HepG2 (cell line): ENCODE results near the gene SLC2A2. TPM values are rescaled to one million over a fixed set of nuclear protein-coding genes. Genes with fewer than 3 reads are reported as not detected.

Source experiments
- ATAC-seq: fragments of 200-7000 bp; cut with Tn5 transposase; 3 replicates; pipeline ENCODE4 v1.9.1; 2020; ENCODE audit warnings: mild to moderate bottlenecking, moderate library complexity
- BruUV-seq: library from RNA; stranded (reverse); fragments of 400-500 nt; replicated peaks from 2 replicates; lab custom pipeline; 2021; lab: Mats Ljungman, UMichigan
- CTCF ChIA-PET: fragments of 300-600 bp; formaldehyde crosslinking; extraction: SDS; loops from one replicate; lab custom pipeline; 2021; ENCODE audit warnings: low total read pairs, inconsistent platforms, low intra/inter-chr PET ratio; lab: Yijun Ruan, JAX
- POLR2A ChIA-PET: fragments of 350-600 bp; sonication (Branson Sonifier 250); formaldehyde crosslinking; loops from one replicate; lab custom pipeline; 2020; ENCODE audit warnings: antibody characterized with exemption, inconsistent platforms; lab: Yijun Ruan, JAX
- DNase-seq: peaks from one replicate; pipeline ENCODE4 v3.0.0-alpha.2; 2015; ENCODE audit warnings: low spot score
- FAIRE-seq: peaks from 3 replicates; lab custom pipeline; 2011; peaks lifted over from hg19 to GRCh38; lab: Jason Lieb, UNC
- H2AFZ ChIP-seq: one replicate; pipeline ENCODE4 v1.6.1; 2011; ENCODE audit warnings: low read length, inconsistent platforms
- H3K27ac ChIP-seq: fragments of 300-600 bp; 3 replicates; pipeline ENCODE4 v1.8.0; 2011; ENCODE audit warnings: mixed run types, mild to moderate bottlenecking, mixed read lengths, low read length, inconsistent platforms; ENCODE audit not compliant: insufficient read depth; ENCODE audit errors: extremely low read length
- H3K27me3 ChIP-seq, 2 experiments: fragments of 200-600 bp in 1 of 2; 2 replicates in 1 of 2; 3 replicates in 1 of 2; pipeline versions ENCODE4 v1.6.0 to v1.8.0; 2011; ENCODE audit warnings: low read length in 2 of 2, mild to moderate bottlenecking in 2 of 2, moderate library complexity in 2 of 2, inconsistent platforms in 1 of 2; ENCODE audit not compliant: insufficient read depth in 2 of 2, control insufficient read depth in 1 of 2
- H3K36me3 ChIP-seq, 2 experiments: fragments of 200-600 bp in 1 of 2; replicated peaks in 1 of 2; 2 replicates in 1 of 2; 3 replicates in 1 of 2; pipeline versions ENCODE4 v1.5.1 to v1.8.0; 2011; ENCODE audit warnings: low read length in 2 of 2, inconsistent platforms in 1 of 2; ENCODE audit not compliant: insufficient read depth in 2 of 2, control insufficient read depth in 1 of 2
- H3K4me1 ChIP-seq: 2 replicates; pipeline ENCODE4 v1.5.1; 2012; ENCODE audit warnings: low read length, inconsistent platforms; ENCODE audit not compliant: insufficient read depth
- H3K4me2 ChIP-seq: 2 replicates; pipeline ENCODE4 v1.6.0; 2011; ENCODE audit warnings: low read depth, low read length, inconsistent platforms
- H3K4me3 ChIP-seq, 3 experiments: fragments of 200-600 bp in 1 of 3; sonication (generic), shearing (Covaris generic) in 1 of 3; replicated peaks in 1 of 3; 2 replicates each; pipeline ENCODE4 v1.5.1; 2011 to 2016; ENCODE audit warnings: low read length in 3 of 3, inconsistent platforms in 2 of 3, low read depth in 2 of 3, mild to moderate bottlenecking in 2 of 3, control low read depth in 1 of 3, mixed read lengths in 1 of 3; ENCODE audit not compliant: insufficient read depth in 1 of 3
- H3K79me2 ChIP-seq: one replicate; pipeline ENCODE4 v1.6.1; 2011; ENCODE audit warnings: low read length, inconsistent platforms; ENCODE audit not compliant: insufficient read depth
- H3K9ac ChIP-seq: 2 replicates; pipeline ENCODE4 v1.6.0; 2011; ENCODE audit warnings: mild to moderate bottlenecking, low read depth, low read length, inconsistent platforms; ENCODE audit not compliant: insufficient read depth
- H3K9me3 ChIP-seq: 2 replicates; pipeline ENCODE4 v1.5.1; 2012; ENCODE audit warnings: mild to moderate bottlenecking, low read length
- H4K20me1 ChIP-seq: 2 replicates; pipeline ENCODE4 v1.6.0; 2011; ENCODE audit warnings: inconsistent platforms, mild to moderate bottlenecking, low read length, moderate library complexity; ENCODE audit not compliant: insufficient read depth
- AHDC1 ChIP-seq: sonication (generic); formaldehyde crosslinking; IDR thresholded peaks from 2 replicates; pipeline ENCODE4 v1.5.1; 2020; ENCODE audit warnings: mild to moderate bottlenecking, missing genetic modification reagents, borderline replicate concordance
- CC2D1A ChIP-seq: sonication (generic); formaldehyde crosslinking; IDR thresholded peaks from 2 replicates; pipeline ENCODE4 v1.8.1; 2023; ENCODE audit warnings: mild to moderate bottlenecking, missing genetic modification reagents
- CCAR2 ChIP-seq: fragments of 200-400 bp; formaldehyde crosslinking; optimal IDR thresholded peaks from 2 replicates; pipeline ENCODE3; 2018; ENCODE audit warnings: low read depth, mild to moderate bottlenecking, low read length, moderate library complexity
- HOXD1 ChIP-seq: sonication (generic); formaldehyde crosslinking; IDR thresholded peaks from 2 replicates; pipeline ENCODE4 v1.5.0; 2020; ENCODE audit warnings: missing genetic modification reagents
- ISL2 ChIP-seq: sonication (generic); formaldehyde crosslinking; IDR thresholded peaks from 2 replicates; pipeline ENCODE4 v1.5.0; 2020; ENCODE audit warnings: missing genetic modification reagents
- MAFG ChIP-seq: sonication (generic); formaldehyde crosslinking; IDR thresholded peaks from 2 replicates; pipeline ENCODE4 v1.5.1; 2020; ENCODE audit warnings: mild to moderate bottlenecking, missing genetic modification reagents
- MAFK ChIP-seq, 2 experiments: IDR thresholded peaks in 1 of 2; conservative IDR thresholded peaks in 1 of 2; 2 replicates each; pipeline ENCODE4 v1.6.1; 2011; ENCODE audit warnings: improper control_type of control experiment in 2 of 2, low read length in 2 of 2
- MBD4 ChIP-seq: IDR thresholded peaks from 2 replicates; pipeline ENCODE4 v1.6.1; 2012; ENCODE audit warnings: low read length, inconsistent platforms, borderline replicate concordance
- NR2C2 ChIP-seq: sonication (generic); formaldehyde crosslinking; IDR thresholded peaks from 2 replicates; pipeline ENCODE4 v1.4.0; 2020; ENCODE audit warnings: missing genetic modification reagents, mild to moderate bottlenecking, moderate library complexity, borderline replicate concordance
- SATB2 ChIP-seq: sonication (generic); formaldehyde crosslinking; IDR thresholded peaks from 2 replicates; pipeline ENCODE4 v1.5.0; 2020; ENCODE audit warnings: missing genetic modification reagents
- TEAD3 ChIP-seq: optimal IDR thresholded peaks from 2 replicates; pipeline ENCODE3; 2016; ENCODE audit warnings: borderline replicate concordance
- ZNF263 ChIP-seq: sonication (generic); formaldehyde crosslinking; IDR thresholded peaks from 2 replicates; pipeline ENCODE4 v1.4.0; 2020; ENCODE audit warnings: missing genetic modification reagents
- WGBS: methylation state at CpG from one replicate; pipeline ENCODE4 v1.1.6; 2017; ENCODE audit warnings: low lambda C conversion rate; 5-methylcytosine and 5-hydroxymethylcytosine counted together
- in situ Hi-C: cut with HindIII; loops from 2 replicates; pipeline ENCODE4 v1.10.0; 2017; ENCODE audit warnings: low pct_unique_long_range_greater_than_20kb; ENCODE audit not compliant: extremely low pct_ligation_motif_present
- intact Hi-C: fragments of 100-400 bp; cut with micrococcal nuclease; formaldehyde crosslinking; loops from one replicate; pipeline ENCODE4 v1.10.0; 2022; ENCODE audit not compliant: unreplicated experiment
- polyA plus RNA-seq, 8 experiments: library from polyadenylated mRNA; depleted of rRNA in 3 of 8; stranded (reverse) in 7 of 8; unstranded in 1 of 8; fragments of >200 nt; fragmentation: Illumina TruSeq in 4 of 8; extraction: Trizol in 4 of 8; gene quantifications; 2 replicates each; pipeline versions ENCODE4 v1.2.1 to v1.2.3, GENCODE V29; 2011 to 2016; ENCODE audit warnings: low read depth in 4 of 8, missing spikeins in 1 of 8, mixed read lengths in 1 of 8; ENCODE audit not compliant: insufficient read depth in 1 of 8
- total RNA-seq, 5 experiments: library from RNA; depleted of rRNA; stranded (reverse); fragments of >200 nt; fragmentation: Illumina TruSeq; extraction: Trizol; gene quantifications; 2 replicates each; pipeline ENCODE4 v1.2.3, GENCODE V29; 2016; ENCODE audit warnings: low read depth in 1 of 5

Gene SLC2A2
- total and polyA plus RNA-seq, 2 of the 13 experiments (the other 11 are each of a cell fraction or from before 2014, with no cell fraction given) = 19.5 to 23.2 TPM

GRCh38 chr3:170977949-170978745 lies 48.4 kb downstream of the SLC2A2 start:
- no peak for FAIRE-seq
- Histone ChIP-seq H3K27ac (no peak overlapping the region), H3K9me3 (peaks cover 9% of the 10 kb centered on the region), H3K36me3 (no peaks in the 10 kb centered on the region), H3K27me3 (no peaks in the 10 kb centered on the region), H2AFZ (no peak overlapping the region), H3K79me2 (no peaks in the 10 kb centered on the region), H3K4me2 (no peak overlapping the region), H4K20me1 (no peaks in the 10 kb centered on the region), H3K4me1 (peaks cover 50% of the 10 kb centered on the region), H3K4me3 (no peak overlapping the region), H3K9ac (no peak overlapping the region)
- intact Hi-C loops (no loop called here), in situ Hi-C loops (no loop called here)
- no TSS peak for BruUV-seq
- POLR2A ChIA-PET = no interaction called here
- WGBS = 94% methylated on average over 11 of the region's 11 CpGs
- DNase-seq = no peak
- CTCF ChIA-PET = no interaction called here
- TF ChIP-seq MAFK (conservative IDR thresholded peaks at IDR 0.05 in 1 of 2, IDR thresholded peaks at IDR 0.05 in 1 of 2; ENCODE audit: low read length in 2 of 2) = peak in 1 of 2 experiments; percentile 17; a peak in 1 of 4 replicates
- no peak for TF ChIP-seq MAFG
- TF ChIP-seq, all 625 proteins: peak for 1
- no peak for ATAC-seq

- Histone ChIP-seq H3K9me3 (peaks cover 17% of the 10 kb centered on the region), H2AFZ (no peak overlapping the region), H3K27me3 (no peaks in the 10 kb centered on the region), H4K20me1 (no peaks in the 10 kb centered on the region), H3K4me2 (no peak overlapping the region), H3K9ac (no peak overlapping the region), H3K36me3 (no peaks in the 10 kb centered on the region), H3K79me2 (no peaks in the 10 kb centered on the region), H3K27ac (peak overlapping the region; percentile 60), H3K4me3 (no peak overlapping the region), H3K4me1 (peaks cover 54% of the 10 kb centered on the region)
- DNase-seq = no peak
- CTCF ChIA-PET = no interaction called here
- BruUV-seq = no TSS peak
- FAIRE-seq = no peak
- 92% methylated on average over 4 of the region's 4 CpGs for WGBS
- POLR2A ChIA-PET = interaction anchor here (1.0 to 1.5 kb wide), 2 partner anchors 22 to 26 kb away, joined by 4 to 7 read pairs; no protein-coding TSS in a partner anchor
- intact Hi-C loops (no loop called here), in situ Hi-C loops (no loop called here)
- no peak; the same call in 2 of the 3 replicates for ATAC-seq
- TF ChIP-seq NR2C2 (CRISPR knock-in tag) (no peak), TEAD3 (peak; percentile 12), ZNF263 (CRISPR knock-in tag) (no peak), AHDC1 (CRISPR knock-in tag) (peak; percentile 51; the same call in 1 of the 2 replicates), SATB2 (CRISPR knock-in tag) (0 out of 2 replicates have a peak, but pooled peaks have one; percentile 59), CCAR2 (no peak), MBD4 (0 out of 2 replicates have a peak, but pooled peaks have one; percentile 8), CC2D1A (CRISPR knock-in tag) (no peak), HOXD1 (CRISPR knock-in tag) (0 out of 2 replicates have a peak, but pooled peaks have one; percentile 8), ISL2 (CRISPR knock-in tag) (0 out of 2 replicates have a peak, but pooled peaks have one; percentile 4)
Measured at GRCh38 chr3:170976190-170976519, 50.4 kb downstream of the SLC2A2 start.
